Right lobe of liver (tissue), 6 donors: ENCODE results near the gene FAM3A. TPM values are rescaled to one million over a fixed set of nuclear protein-coding genes. Genes with fewer than 3 reads are reported as not detected.

Source experiments
- ATAC-seq, 4 donors: fragments of 200-7000 bp; cut with Tn5 transposase; one replicate each; pipeline ENCODE4 v1.9.1; 2020; ENCODE audit warnings: mild to moderate bottlenecking in 4 of 4, moderate library complexity in 4 of 4
- DNase-seq, 3 donors: peaks; one replicate each; pipeline ENCODE4 v3.0.0-alpha.2; 2020
- H3K27ac ChIP-seq, 3 donors: fragments of 200-600 bp; one replicate each; pipeline ENCODE4 v1.8.0; 2022
- H3K27me3 ChIP-seq, 2 donors: fragments of 200-600 bp; one replicate each; pipeline ENCODE4 v1.8.0; 2022
- H3K36me3 ChIP-seq, 4 donors: fragments of 200-600 bp; sonication (generic) in 1 of 4; one replicate each; pipeline versions ENCODE4 v1.5.1 to v1.8.0; 2017 to 2022; ENCODE audit warnings: control low read depth in 1 of 4
- H3K4me1 ChIP-seq, 4 donors: fragments of 200-600 bp; sonication (generic) in 1 of 4; one replicate each; pipeline versions ENCODE4 v1.5.1 to v1.8.0; 2017 to 2022; ENCODE audit warnings: control low read depth in 1 of 4
- H3K4me3 ChIP-seq, 3 donors: fragments of 200-600 bp; one replicate each; pipeline ENCODE4 v1.8.0; 2022
- H3K9me3 ChIP-seq, 4 donors: fragments of 200-600 bp; sonication (generic) in 1 of 4; one replicate each; pipeline versions ENCODE4 v1.5.1 to v1.8.0; 2017 to 2022; ENCODE audit warnings: control low read depth in 1 of 4
- POLR2A ChIP-seq: fragments of 450-650 bp; IDR thresholded peaks from one replicate; pipeline ENCODE4 v1.6.1; 2017; ENCODE audit warnings: antibody characterized with exemption, mild to moderate bottlenecking
- WGBS: methylation state at CpG from one replicate; pipeline ENCODE4 v1.1.6; 2018; ENCODE audit warnings: low coverage, low lambda C conversion rate; ENCODE audit not compliant: insufficient coverage; ENCODE audit errors: missing lambda C conversion rate; 5-methylcytosine and 5-hydroxymethylcytosine counted together
- intact Hi-C, 2 donors: fragments of 100-400 bp; cut with DNase I; formaldehyde crosslinking; loops; one replicate each; pipeline versions ENCODE4 v1.11.2 to v1.14.1; 2022
- total RNA-seq, 6 experiments: library from RNA; depleted of rRNA in 2 of 6; stranded (reverse); fragments of >200 nt in 2 of 6; fragmentation: NEBNext Ultra II Directional in 3 of 6; extraction: Animal tissue kit (Norgen Biotek cat#: 25700) in 3 of 6; gene quantifications; one replicate each; pipeline versions ENCODE4 v1.1.0 to v1.2.4, GENCODE V29; 2016 to 2023
- TF ChIP-seq, protein P1 (sequence below), 4 donors: fragments of 200-600 bp in 3 of 4; fragments of 450-650 bp in 1 of 4; IDR thresholded peaks; one replicate each; pipeline versions ENCODE4 v1.5.1 to v1.8.0; 2016 to 2022; ENCODE audit warnings: antibody characterized with exemption in 4 of 4, mild to moderate bottlenecking in 2 of 4
- donor health status: DM: no; HTN: yes; CAD: no.
- donor health status: DM: no; HTN: no; CAD: no.
- donor health status: DM: no; HTN: no; CAD: no.
- donor health status: DM: no; HTN: yes; CAD: no.
- donor health status: DM: no; HTN: yes; CAD: no.

FAM3A gene
- total RNA-seq, 6 experiments from 2014 or later, result 23.5 to 44.2 (median 34.9) TPM

DNA sequence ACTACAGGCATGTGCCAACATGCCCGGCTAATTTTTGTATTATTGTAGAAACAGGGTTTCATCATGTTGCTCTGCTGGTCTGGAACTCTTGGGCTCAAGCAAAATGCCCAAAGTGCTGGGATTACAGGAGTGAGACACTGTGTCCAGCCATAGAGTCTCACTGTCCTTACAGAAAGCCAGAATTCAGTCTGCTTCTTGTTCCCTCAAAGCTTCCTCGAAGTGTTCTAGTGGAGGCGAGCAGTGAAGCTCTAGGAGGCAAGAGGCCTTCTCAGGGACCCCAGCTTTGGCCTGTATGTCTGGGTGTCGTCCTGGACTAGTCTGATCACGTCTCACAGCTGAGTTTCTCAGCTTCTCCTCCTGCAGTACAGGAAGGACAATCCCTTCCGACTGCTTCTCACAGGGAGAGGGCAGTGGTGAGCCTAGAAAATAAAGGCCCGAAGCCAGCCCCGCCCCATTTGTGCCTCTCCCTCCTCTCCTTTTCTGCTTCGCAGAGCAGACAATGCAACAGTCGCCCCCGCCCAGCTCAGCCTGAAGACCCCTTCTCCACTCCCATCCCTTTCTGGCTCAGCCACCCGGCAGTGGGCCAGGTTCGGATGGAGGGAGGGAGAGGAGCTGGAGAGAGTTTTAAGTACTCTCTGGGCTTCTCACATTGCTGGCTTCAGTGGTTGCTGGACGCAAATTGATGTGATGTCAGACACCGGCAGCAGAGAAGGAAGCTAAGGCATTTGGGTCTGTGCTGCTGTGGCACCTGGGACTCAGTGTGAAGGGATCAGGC, 11.1 kb upstream of the FAM3A start:
- DNase-seq, result peak in 2 of 3 donors; percentile 67 to 71
- H3K36me3 ChIP-seq, result no peaks in the 10 kb centered on the region
- intact Hi-C loops, result no loop called here
- no peaks in the 10 kb centered on the region for H3K27me3 ChIP-seq
- peaks cover 0 to 3% (median 0%) of the 10 kb centered on the region in 4 donors for H3K4me1 ChIP-seq
- WGBS, result 4% methylated on average over 11 of the region's 15 CpGs
- TF ChIP-seq, protein P1, sequence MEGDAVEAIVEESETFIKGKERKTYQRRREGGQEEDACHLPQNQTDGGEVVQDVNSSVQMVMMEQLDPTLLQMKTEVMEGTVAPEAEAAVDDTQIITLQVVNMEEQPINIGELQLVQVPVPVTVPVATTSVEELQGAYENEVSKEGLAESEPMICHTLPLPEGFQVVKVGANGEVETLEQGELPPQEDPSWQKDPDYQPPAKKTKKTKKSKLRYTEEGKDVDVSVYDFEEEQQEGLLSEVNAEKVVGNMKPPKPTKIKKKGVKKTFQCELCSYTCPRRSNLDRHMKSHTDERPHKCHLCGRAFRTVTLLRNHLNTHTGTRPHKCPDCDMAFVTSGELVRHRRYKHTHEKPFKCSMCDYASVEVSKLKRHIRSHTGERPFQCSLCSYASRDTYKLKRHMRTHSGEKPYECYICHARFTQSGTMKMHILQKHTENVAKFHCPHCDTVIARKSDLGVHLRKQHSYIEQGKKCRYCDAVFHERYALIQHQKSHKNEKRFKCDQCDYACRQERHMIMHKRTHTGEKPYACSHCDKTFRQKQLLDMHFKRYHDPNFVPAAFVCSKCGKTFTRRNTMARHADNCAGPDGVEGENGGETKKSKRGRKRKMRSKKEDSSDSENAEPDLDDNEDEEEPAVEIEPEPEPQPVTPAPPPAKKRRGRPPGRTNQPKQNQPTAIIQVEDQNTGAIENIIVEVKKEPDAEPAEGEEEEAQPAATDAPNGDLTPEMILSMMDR (IDR thresholded peaks at IDR 0.05), result peak; percentile 36 to 50 (median 44)
- TF ChIP-seq POLR2A, result no peak
- H3K9me3 ChIP-seq, result no peaks in the 10 kb centered on the region
- H3K4me3 ChIP-seq, result no peak overlapping the region
- peak overlapping the region in 2 of 3 donors; percentile 21 to 49 for H3K27ac ChIP-seq
- ATAC-seq, result peak; percentile 91 to 97 (median 95)

DNA sequence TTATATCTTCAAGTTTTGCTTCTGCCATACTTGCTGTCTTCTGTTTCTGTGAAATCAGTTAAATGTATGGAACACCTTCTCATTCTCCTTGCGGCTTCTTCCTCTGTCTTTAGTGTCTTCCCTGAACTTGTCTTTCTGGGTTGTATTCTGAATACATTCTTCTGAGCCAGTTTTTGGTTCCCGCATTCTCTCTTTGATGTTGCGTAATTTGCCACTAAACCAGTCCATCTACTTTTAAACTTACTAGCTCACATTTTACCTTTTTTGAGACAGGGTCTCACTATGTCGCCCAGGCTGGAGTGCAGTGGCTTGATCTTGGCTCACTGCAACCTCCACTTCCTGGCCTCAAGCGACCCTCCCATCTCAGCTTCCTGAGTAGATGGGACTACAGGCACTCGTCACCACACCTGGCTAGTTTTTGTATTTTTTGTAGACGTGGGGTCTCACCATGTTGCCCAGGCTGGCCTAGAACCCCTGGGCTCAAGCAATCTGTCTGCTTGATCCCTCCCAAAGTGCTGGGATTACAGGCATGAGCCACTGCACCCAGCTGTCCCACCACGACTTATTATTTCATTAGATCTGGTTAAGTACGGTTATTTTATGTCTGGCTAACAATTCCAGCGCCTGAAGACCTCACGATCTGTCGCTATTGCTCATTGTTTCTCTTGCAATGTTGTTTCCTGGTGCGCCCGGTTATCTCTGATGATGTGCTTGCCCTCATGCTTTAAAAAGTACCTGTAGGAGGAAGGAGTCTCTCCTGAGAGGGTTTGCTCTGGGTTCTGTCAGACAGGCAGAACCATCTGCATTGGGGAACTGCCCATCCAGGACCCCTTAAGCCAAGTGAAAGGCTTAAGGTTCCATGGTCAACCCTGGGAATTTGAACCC, 9.8 kb upstream of the FAM3A start:
- H3K27ac ChIP-seq, result no peak overlapping the region
- H3K36me3 ChIP-seq, result no peaks in the 10 kb centered on the region
- no peak for TF ChIP-seq POLR2A
- TF ChIP-seq, protein P1 (IDR thresholded peaks at IDR 0.05), result no peak
- peaks cover 0 to 3% (median 0%) of the 10 kb centered on the region in 4 donors for H3K4me1 ChIP-seq
- no peaks in the 10 kb centered on the region for H3K9me3 ChIP-seq
- DNase-seq (no peak), ATAC-seq (no peak)
- WGBS, result 67% methylated on average over 11 of the region's 14 CpGs
- no peak overlapping the region for H3K4me3 ChIP-seq
- no peaks in the 10 kb centered on the region for H3K27me3 ChIP-seq
- intact Hi-C loops, result no loop called here

DNA sequence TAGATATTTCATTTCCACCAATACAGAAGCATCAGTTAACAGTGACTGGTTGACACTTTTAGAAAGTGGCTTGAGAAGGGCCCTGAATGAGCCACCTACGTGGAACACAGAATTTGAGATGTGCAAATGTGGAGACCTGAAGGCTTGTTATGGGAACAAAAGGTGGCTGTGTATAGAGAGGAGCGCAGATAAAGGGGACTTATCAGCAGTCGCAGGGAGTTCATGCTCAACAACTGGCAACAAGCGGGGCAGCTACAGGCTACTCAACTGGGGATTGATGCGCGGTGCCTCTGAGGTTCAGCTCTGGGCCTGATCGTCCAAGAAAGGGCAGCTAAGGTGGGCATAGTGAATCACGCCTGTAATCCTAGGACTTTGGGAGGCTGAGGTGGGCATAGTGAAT, 3.4 kb upstream of the FAM3A start:
- Histone ChIP-seq H3K36me3 (no peaks in the 10 kb centered on the region), H3K27ac (no peak overlapping the region), H3K4me1 (peaks cover 0 to 5% (median 2%) of the 10 kb centered on the region in 4 donors), H3K9me3 (no peaks in the 10 kb centered on the region), H3K4me3 (no peak overlapping the region), H3K27me3 (no peaks in the 10 kb centered on the region)
- TF ChIP-seq, protein P1 (IDR thresholded peaks at IDR 0.05), result no peak
- TF ChIP-seq POLR2A, result no peak
- 100% methylated on average over 3 of the region's 8 CpGs for WGBS
- intact Hi-C loops, result no loop called here
- no peak for DNase-seq
- ATAC-seq, result no peak

DNA sequence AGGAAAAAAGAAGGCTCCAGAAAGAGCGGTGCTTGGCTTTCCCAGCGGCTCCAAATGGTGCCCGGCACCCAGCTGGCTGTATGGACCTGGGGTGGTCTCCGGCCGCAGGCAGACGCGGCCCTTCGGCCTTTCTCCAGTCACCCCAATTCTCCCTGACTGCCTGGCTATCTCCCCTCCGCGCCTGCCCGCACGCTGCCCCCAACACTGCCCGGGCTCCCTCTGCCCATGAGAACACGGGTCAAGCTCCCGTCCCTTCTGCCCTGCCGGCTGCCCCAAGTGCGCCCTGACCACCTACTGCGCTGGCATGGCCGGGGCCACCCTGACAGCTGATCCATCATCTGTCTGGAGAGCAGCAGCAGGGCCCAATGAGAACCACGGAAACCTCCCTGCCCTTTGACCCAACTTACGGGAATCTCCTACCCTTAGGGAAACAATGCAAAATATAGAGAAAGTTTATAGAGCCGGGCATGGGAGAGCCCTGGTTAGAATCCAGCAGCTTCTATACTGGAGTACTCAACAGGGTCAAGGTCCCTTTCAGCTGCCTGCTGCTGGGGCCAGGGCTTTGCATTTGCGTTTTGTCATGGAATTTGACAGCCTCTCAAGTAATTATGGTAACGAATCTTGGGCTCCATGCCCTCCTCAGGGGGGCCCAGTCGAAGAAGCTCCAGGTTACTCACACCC, 1.2 kb upstream of the FAM3A start:
- H3K4me3 ChIP-seq, result peak overlapping the region; percentile 23 to 72 (median 39)
- H3K27me3 ChIP-seq, result no peaks in the 10 kb centered on the region
- H3K9me3 ChIP-seq, result no peaks in the 10 kb centered on the region
- peak; percentile 4 to 23 (median 20) for ATAC-seq
- peak overlapping the region; percentile 80 to 88 (median 86) for H3K27ac ChIP-seq
- no peak for DNase-seq
- H3K4me1 ChIP-seq, result peaks cover 0 to 12% (median 3%) of the 10 kb centered on the region in 4 donors
- 53% methylated on average over 7 of the region's 25 CpGs for WGBS
- intact Hi-C loops, result no loop called here
- TF ChIP-seq POLR2A, result no peak
- TF ChIP-seq, protein P1 (IDR thresholded peaks at IDR 0.05), result no peak
- no peaks in the 10 kb centered on the region for H3K36me3 ChIP-seq
